ENCODE data around the gene OR13J1.
A peak's percentile ranks its signal among the peaks of the same experiment; 100 is the strongest.
"Not testable (repeated sequence)": the region's sequence is repeated elsewhere in the genome, so short reads cannot be mapped to it uniquely, and the experiment has no call there.

OR13J1 gene

GRCh38 chr9:35870351-35870923 is at the start of gene OR13J1:
Gene OR13J1, minus strand, starts transcription at chr9:35870401. Its CDS starts 0 bp downstream, at chr9:35870401.
- TF ChIP-seq CTCF (conservative IDR thresholded peaks at IDR 0.05; ENCODE audit: low read length) = no peak
- DNase-seq (ENCODE audit: low read depth) = no peak
- no peak within 1 kb of the TSS for H3K4me3 ChIP-seq (ENCODE audit: low read length)

GRCh38 chr9:35919212-35920008 is 49.2 kb upstream of the OR13J1 start:
- TF ChIP-seq CTCF (conservative IDR thresholded peaks at IDR 0.05; ENCODE audit: low read length) = no peak
- no peak overlapping the region for H3K4me3 ChIP-seq (ENCODE audit: low read length)
- DNase-seq (ENCODE audit: low read depth) = no peak

- H3K4me3 ChIP-seq (ENCODE audit: low read length) = no peak overlapping the region
- DNase-seq (ENCODE audit: low read depth) = no peak
- TF ChIP-seq CTCF (conservative IDR thresholded peaks at IDR 0.05; ENCODE audit: low read length) = no peak
Observed at GRCh38 chr9:35918780-35919179, 48.6 kb upstream of the OR13J1 start.

- no peak for TF ChIP-seq CTCF (conservative IDR thresholded peaks at IDR 0.05; ENCODE audit: low read length)
- no peak for DNase-seq (ENCODE audit: low read depth)
- no peak overlapping the region for H3K4me3 ChIP-seq (ENCODE audit: low read length)
Observed at GRCh38 chr9:35917261-35917660, 47.1 kb upstream of the OR13J1 start.

GRCh38 chr9:35915681-35916294 is 45.6 kb upstream of the OR13J1 start:
- no peak overlapping the region for H3K4me3 ChIP-seq (ENCODE audit: low read length)
- no peak for DNase-seq (ENCODE audit: low read depth)
- no peak for TF ChIP-seq CTCF (conservative IDR thresholded peaks at IDR 0.05; ENCODE audit: low read length)

- no peak overlapping the region for H3K4me3 ChIP-seq (ENCODE audit: low read length)
- peak; percentile 31 for DNase-seq (ENCODE audit: low read depth)
- no peak for TF ChIP-seq CTCF (conservative IDR thresholded peaks at IDR 0.05; ENCODE audit: low read length)
Observed at GRCh38 chr9:35914301-35914807, 44.2 kb upstream of the OR13J1 start.

- not testable (repeated sequence) for DNase-seq (ENCODE audit: low read depth); H3K4me3 ChIP-seq (ENCODE audit: low read length)
Observed at GRCh38 chr9:35913429-35913828, 43.2 kb upstream of the OR13J1 start.

All from AG10803 (cell line).